ENCODE measurements around the gene BEAN1.
A peak's percentile ranks its signal among the peaks of the same experiment; 100 is the strongest.

The BEAN1 gene

GRCh38 chr16:66405057-66405783, 21.9 kb upstream of the BEAN1 start:
- no peak overlapping the region for H3K27ac ChIP-seq
- TF ChIP-seq CTCF (conservative IDR thresholded peaks at IDR 0.05): no peak

- TF ChIP-seq CTCF (conservative IDR thresholded peaks at IDR 0.05): peak; percentile 76
- H3K27ac ChIP-seq: peak overlapping the region; percentile 65
These were observed 20.4 kb upstream of the BEAN1 start for GRCh38 chr16:66406534-66407221.

- no peak for TF ChIP-seq CTCF (conservative IDR thresholded peaks at IDR 0.05)
- peak overlapping the region; percentile 65 for H3K27ac ChIP-seq
These were observed 18.7 kb upstream of the BEAN1 start for GRCh38 chr16:66408163-66409048.

GRCh38 chr16:66409156-66409555, 17.9 kb upstream of the BEAN1 start:
- H3K27ac ChIP-seq: peak overlapping the region; percentile 65

GRCh38 chr16:66412182-66412581, 14.9 kb upstream of the BEAN1 start:
- H3K27ac ChIP-seq: no peak overlapping the region
- no peak for TF ChIP-seq CTCF (conservative IDR thresholded peaks at IDR 0.05)

More at GRCh38 chr16:66409156-66409555, 17.9 kb upstream of the BEAN1 start:
- TF ChIP-seq CTCF (conservative IDR thresholded peaks at IDR 0.05): no peak

GRCh38 chr16:66414891-66415290, 12.2 kb upstream of the BEAN1 start:
- TF ChIP-seq CTCF (conservative IDR thresholded peaks at IDR 0.05): no peak
- H3K27ac ChIP-seq: no peak overlapping the region

- no peak for TF ChIP-seq CTCF (conservative IDR thresholded peaks at IDR 0.05)
- no peak overlapping the region for H3K27ac ChIP-seq
These were observed 11.0 kb upstream of the BEAN1 start for GRCh38 chr16:66416136-66416535.
